Gastroesophageal sphincter (tissue), 4 donors: Measurements from ENCODE around the gene MYPN. TPM values are rescaled to one million over a fixed set of nuclear protein-coding genes. Genes with fewer than 3 reads are reported as not detected.
"Not testable (repeated sequence)": the region's sequence is repeated elsewhere in the genome, so short reads cannot be mapped to it uniquely, and the experiment has no call there.

Experiments
- ATAC-seq: fragments of 150-250 bp; one replicate; pipeline ENCODE4 v1.9.1; 2016; ENCODE audit warnings: mild to moderate bottlenecking, moderate library complexity
- H3K27ac ChIP-seq, 4 donors: fragments of 200-600 bp; sonication (generic) in 3 of 4; 1 replicate in 3 of 4; 2 replicates in 1 of 4; pipeline ENCODE4 v1.5.1; 2016 to 2019
- H3K27me3 ChIP-seq: fragments of 200-600 bp; sonication (generic); one replicate; pipeline ENCODE4 v1.5.1; 2019
- H3K36me3 ChIP-seq, 2 donors: fragments of 200-600 bp; sonication (generic); one replicate each; pipeline ENCODE4 v1.5.1; 2019; ENCODE audit warnings: control low read depth in 1 of 2
- H3K4me1 ChIP-seq, 3 donors: fragments of 200-600 bp; sonication (generic); 1 replicate in 2 of 3; 2 replicates in 1 of 3; pipeline ENCODE4 v1.5.1; 2016 to 2019; ENCODE audit warnings: control low read depth in 2 of 3
- H3K4me3 ChIP-seq, 2 donors: fragments of 200-600 bp; sonication (generic); one replicate each; pipeline ENCODE4 v1.5.1; 2019; ENCODE audit warnings: mild to moderate bottlenecking in 1 of 2, moderate library complexity in 1 of 2
- H3K9me3 ChIP-seq, 3 donors: fragments of 200-600 bp; sonication (generic); one replicate each; pipeline ENCODE4 v1.5.1; 2017 to 2019; ENCODE audit warnings: control low read depth in 2 of 3
- CTCF ChIP-seq, 4 experiments: fragments of 200-600 bp in 2 of 4; fragments of 450-650 bp in 2 of 4; sonication (generic) in 1 of 4; IDR thresholded peaks; one replicate each; pipeline ENCODE4 v1.5.1; 2017 to 2019; ENCODE audit warnings: antibody characterized with exemption in 4 of 4, mild to moderate bottlenecking in 2 of 4, moderate library complexity in 2 of 4
- EP300 ChIP-seq: sonication (generic); formaldehyde crosslinking; IDR thresholded peaks from one replicate; pipeline ENCODE4 v1.6.1; 2017; ENCODE audit warnings: antibody characterized with exemption, mild to moderate bottlenecking
- POLR2A ChIP-seq, 2 donors: fragments of 450-650 bp; IDR thresholded peaks; one replicate each; pipeline ENCODE4 v1.6.1; 2017; ENCODE audit warnings: antibody characterized with exemption in 2 of 2, mild to moderate bottlenecking in 2 of 2, moderate library complexity in 1 of 2
- POLR2AphosphoS5 ChIP-seq: sonication (generic); formaldehyde crosslinking; IDR thresholded peaks from one replicate; pipeline ENCODE4 v1.6.1; 2017; ENCODE audit warnings: antibody characterized with exemption
- WGBS, 2 donors: methylation state at CpG; one replicate each; pipeline ENCODE4 v1.1.5; 2018; ENCODE audit warnings: low coverage in 1 of 2; 5-methylcytosine and 5-hydroxymethylcytosine counted together
- total RNA-seq, 4 donors: library from RNA; depleted of rRNA; stranded (reverse); fragments of >200 nt; gene quantifications; one replicate each; pipeline ENCODE4 v1.1.0, GENCODE V29; 2016

The MYPN gene
- total RNA-seq, 4 donors from 2014 or later: 0.79 to 1.9 TPM; not detected in 2

DNA sequence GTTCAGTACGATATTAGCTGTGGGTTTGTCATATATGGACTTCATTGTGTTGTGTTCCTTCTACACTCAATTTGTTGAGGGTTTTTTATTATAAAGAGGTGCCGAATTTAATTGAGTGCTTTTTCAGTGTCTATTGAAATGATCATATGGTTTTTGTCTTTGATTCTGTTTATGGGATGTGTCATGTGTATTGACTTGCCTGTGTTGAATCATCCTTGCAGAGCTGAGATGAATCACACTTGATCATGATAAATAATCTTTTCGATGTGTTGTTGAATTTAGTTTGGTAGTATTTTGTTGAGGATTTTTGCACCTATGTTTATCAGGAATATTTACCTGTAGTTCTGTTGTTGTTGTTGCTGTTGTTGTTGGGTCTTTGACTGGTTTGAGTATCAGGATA is 82.8 kb downstream of the MYPN start:
- 89 to 91% methylated on average over 3 of the region's 3 CpGs for WGBS, 2 donors
- Histone ChIP-seq H3K27ac (no peak overlapping the region), H3K4me1 (no peaks in the 10 kb centered on the region), H3K4me3 (no peak overlapping the region), H3K36me3 (no peaks in the 10 kb centered on the region), H3K27me3 (no peaks in the 10 kb centered on the region), H3K9me3 (no peaks in the 10 kb centered on the region)
- TF ChIP-seq EP300 (no peak), CTCF (IDR thresholded peaks at IDR 0.05) (no peak), POLR2AphosphoS5 (no peak), POLR2A (IDR thresholded peaks at IDR 0.05) (no peak)
- ATAC-seq: no peak

- TF ChIP-seq POLR2AphosphoS5: no peak
- no peak for TF ChIP-seq CTCF (IDR thresholded peaks at IDR 0.05)
- TF ChIP-seq POLR2A (IDR thresholded peaks at IDR 0.05): no peak
- no peak for TF ChIP-seq EP300
- Histone ChIP-seq H3K4me1 (no peaks in the 10 kb centered on the region), H3K4me3 (no peak overlapping the region), H3K27me3 (no peaks in the 10 kb centered on the region), H3K9me3 (no peaks in the 10 kb centered on the region), H3K27ac (no peak overlapping the region), H3K36me3 (no peaks in the 10 kb centered on the region)
- ATAC-seq: no peak
- 83 to 86% methylated on average over 1 to 6 of the region's 6 CpGs for WGBS, 2 donors
These were observed 85.0 kb downstream of the MYPN start for GRCh38 chr10:68194290-68194689.

- not testable (repeated sequence) for H3K4me1 ChIP-seq, H3K27ac ChIP-seq, H3K9me3 ChIP-seq, H3K36me3 ChIP-seq, ATAC-seq, H3K4me3 ChIP-seq
- peaks cover 11% of the 10 kb centered on the region for H3K27me3 ChIP-seq
- WGBS, 2 donors: 90 to 100% methylated on average over 2 of the region's 2 CpGs
These were observed 86.5 kb downstream of the MYPN start for GRCh38 chr10:68195776-68196175.

DNA sequence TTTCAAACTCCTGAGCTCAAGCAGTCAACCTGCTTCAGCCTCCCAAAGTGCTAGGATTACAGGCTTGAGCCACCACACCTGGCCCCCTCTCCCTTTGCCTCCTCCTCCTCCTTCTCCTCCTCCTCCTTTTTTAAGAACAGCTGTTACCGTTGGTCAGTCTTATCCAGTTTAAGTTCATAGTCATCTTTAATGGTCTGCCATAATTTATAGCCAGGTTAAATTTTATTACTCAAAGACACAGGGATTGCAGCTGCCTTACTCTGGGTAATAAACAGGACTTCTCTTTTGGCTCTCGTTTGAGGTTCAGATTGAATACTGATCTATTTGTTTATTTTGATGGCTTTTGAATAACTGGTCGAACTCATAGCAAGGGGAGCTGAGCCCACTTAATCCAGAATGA is 87.4 kb downstream of the MYPN start:
- no peak for ATAC-seq
- Histone ChIP-seq H3K4me3 (no peak overlapping the region), H3K36me3 (no peaks in the 10 kb centered on the region), H3K27me3 (peaks cover 11% of the 10 kb centered on the region), H3K27ac (no peak overlapping the region), H3K4me1 (no peaks in the 10 kb centered on the region), H3K9me3 (no peaks in the 10 kb centered on the region)
- no peak for TF ChIP-seq EP300
- TF ChIP-seq CTCF (IDR thresholded peaks at IDR 0.05): no peak
- no peak for TF ChIP-seq POLR2AphosphoS5
- no peak for TF ChIP-seq POLR2A (IDR thresholded peaks at IDR 0.05)
- 28 to 30% methylated on average over 3 of the region's 3 CpGs for WGBS, 2 donors

DNA sequence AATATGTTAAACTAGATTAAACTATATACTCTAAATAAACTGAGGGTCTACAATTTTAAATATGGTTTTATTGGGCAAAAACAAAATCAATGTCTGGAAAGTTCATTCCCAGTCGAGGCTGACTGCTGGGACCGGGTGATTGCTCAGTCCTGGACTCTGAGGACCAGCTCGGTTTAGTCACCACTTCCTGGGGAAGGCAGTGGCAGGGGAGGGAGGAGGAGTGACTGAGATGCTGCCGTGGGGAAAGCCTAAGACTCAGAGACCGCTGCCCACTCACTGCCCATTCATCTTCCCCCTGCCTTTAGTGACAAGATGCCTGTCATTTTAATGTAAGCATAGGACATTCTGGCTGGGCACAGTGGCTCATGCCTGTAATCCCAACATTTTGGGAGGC is 93.7 kb downstream of the MYPN start:
- H3K4me1 ChIP-seq: no peaks in the 10 kb centered on the region
- TF ChIP-seq POLR2AphosphoS5 (no peak), EP300 (no peak), CTCF (IDR thresholded peaks at IDR 0.05) (no peak), POLR2A (IDR thresholded peaks at IDR 0.05) (no peak)
- no peak overlapping the region for H3K27ac ChIP-seq
- no peak overlapping the region for H3K4me3 ChIP-seq
- ATAC-seq: no peak
- H3K9me3 ChIP-seq: no peaks in the 10 kb centered on the region
- 20 to 36% methylated on average over 2 to 5 of the region's 5 CpGs for WGBS, 2 donors
- H3K27me3 ChIP-seq: peaks cover 11% of the 10 kb centered on the region
- no peaks in the 10 kb centered on the region for H3K36me3 ChIP-seq
